NCI-H1436 treated with DMSO at 0.1 percent for 48 hours (cell line): ENCODE results near the gene RPTOR.
"Not testable (repeated sequence)": the region's sequence is repeated elsewhere in the genome, so short reads cannot be mapped to it uniquely, and the experiment has no call there.

ENCODE experiments used
- DNase-seq: peaks from one replicate; lab custom pipeline; 2025; lab: John Stamatoyannopoulos, UW

Gene RPTOR

GRCh38 chr17:80720610-80721577, 176.3 kb downstream of the RPTOR start:
- no peak for DNase-seq

GRCh38 chr17:80722661-80723060, 178.0 kb downstream of the RPTOR start:
- no peak for DNase-seq

- no peak for DNase-seq
Measured at GRCh38 chr17:80724775-80725266, 180.2 kb downstream of the RPTOR start.

GRCh38 chr17:80725517-80725916, 180.9 kb downstream of the RPTOR start:
- no peak for DNase-seq

- DNase-seq: no peak
Measured at GRCh38 chr17:80726558-80727408, 182.1 kb downstream of the RPTOR start.

GRCh38 chr17:80727409-80727755, 182.7 kb downstream of the RPTOR start:
- no peak for DNase-seq

GRCh38 chr17:80729016-80729415, 184.4 kb downstream of the RPTOR start:
- no peak for DNase-seq

- no peak for DNase-seq
Measured at GRCh38 chr17:80729761-80730160, 185.1 kb downstream of the RPTOR start.

GRCh38 chr17:80730739-80731138, 186.1 kb downstream of the RPTOR start:
- DNase-seq: no peak

GRCh38 chr17:80731323-80731722, 186.7 kb downstream of the RPTOR start:
- no peak for DNase-seq

GRCh38 chr17:80732268-80732667, 187.6 kb downstream of the RPTOR start:
- DNase-seq: no peak

- DNase-seq: no peak
Measured at GRCh38 chr17:80737106-80738019, 192.7 kb downstream of the RPTOR start.

- DNase-seq: no peak
Measured at GRCh38 chr17:80738020-80738808, 193.6 kb downstream of the RPTOR start.

GRCh38 chr17:80738987-80739730, 194.5 kb downstream of the RPTOR start:
- no peak for DNase-seq

GRCh38 chr17:80740141-80740540, 195.5 kb downstream of the RPTOR start:
- no peak for DNase-seq

GRCh38 chr17:80742091-80742490, 197.5 kb downstream of the RPTOR start:
- DNase-seq: no peak

GRCh38 chr17:80742581-80743180, 198.0 kb downstream of the RPTOR start:
- no peak for DNase-seq

GRCh38 chr17:80743181-80743771, 198.6 kb downstream of the RPTOR start:
- no peak for DNase-seq

GRCh38 chr17:80743973-80744372, 199.3 kb downstream of the RPTOR start:
- not testable (repeated sequence) for DNase-seq
